Brain microvascular endothelial cell (primary cell): ENCODE data around the gene PARVB.

Experiments
- DNase-seq: peaks from one replicate; pipeline ENCODE4 v3.0.0-alpha.2; 2020
- H3K27ac ChIP-seq: fragments of 250-450 bp; sonication (Bioruptor Pico); 2 replicates; pipeline ENCODE4 v1.5.1; 2020; ENCODE audit warnings: mild to moderate bottlenecking, moderate library complexity
- H3K27me3 ChIP-seq: fragments of 250-450 bp; sonication (Bioruptor Pico); replicated peaks from 2 replicates; pipeline ENCODE4 v1.5.1; 2020; ENCODE audit warnings: mild to moderate bottlenecking
- H3K36me3 ChIP-seq: fragments of 250-450 bp; sonication (Bioruptor Pico); replicated peaks from 2 replicates; pipeline ENCODE4 v1.5.1; 2020; ENCODE audit warnings: mild to moderate bottlenecking
- H3K4me3 ChIP-seq: 2 replicates; pipeline ENCODE4 v1.5.1; 2011; ENCODE audit warnings: low read depth, mild to moderate bottlenecking, control low read depth, low read length, moderate library complexity
- CTCF ChIP-seq: IDR thresholded peaks from 2 replicates; pipeline ENCODE4 v1.5.1; 2011; ENCODE audit warnings: low read depth, mild to moderate bottlenecking, moderate library complexity, low read length, control low read depth, inconsistent platforms; ENCODE audit errors: missing control alignments
- in situ Hi-C: cut with HindIII; loops from 2 replicates; pipeline ENCODE4 v1.10.0; 2017; ENCODE audit warnings: low sequenced_read_pairs, low pct_ligation_motif_present

The PARVB gene

DNA sequence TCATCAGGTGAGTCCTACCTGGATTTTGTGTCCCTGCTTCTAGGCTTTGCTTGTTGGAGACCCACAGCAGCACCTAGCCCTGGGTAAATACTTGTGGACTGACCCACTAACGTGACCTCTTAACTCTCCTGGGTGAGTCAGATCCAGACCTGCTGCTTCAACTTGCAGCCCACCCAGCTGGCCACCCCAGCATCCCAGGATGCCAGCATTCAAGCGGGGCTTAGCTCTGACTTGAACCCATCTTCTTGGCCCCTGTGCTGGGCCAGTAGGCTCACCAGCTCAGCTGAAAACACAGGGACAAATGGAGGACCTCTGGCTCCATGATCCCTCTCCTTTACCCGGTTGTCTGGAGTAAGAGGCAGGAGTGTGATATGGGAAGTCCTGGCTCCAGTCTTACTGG is 190.1 kb downstream of the PARVB start:
- Histone ChIP-seq H3K4me3 (no peak overlapping the region), H3K27me3 (no peaks in the 10 kb centered on the region), H3K36me3 (no peaks in the 10 kb centered on the region), H3K27ac (no peak overlapping the region)
- DNase-seq, result no peak
- in situ Hi-C loops, result no loop called here
- no peak for TF ChIP-seq CTCF

DNA sequence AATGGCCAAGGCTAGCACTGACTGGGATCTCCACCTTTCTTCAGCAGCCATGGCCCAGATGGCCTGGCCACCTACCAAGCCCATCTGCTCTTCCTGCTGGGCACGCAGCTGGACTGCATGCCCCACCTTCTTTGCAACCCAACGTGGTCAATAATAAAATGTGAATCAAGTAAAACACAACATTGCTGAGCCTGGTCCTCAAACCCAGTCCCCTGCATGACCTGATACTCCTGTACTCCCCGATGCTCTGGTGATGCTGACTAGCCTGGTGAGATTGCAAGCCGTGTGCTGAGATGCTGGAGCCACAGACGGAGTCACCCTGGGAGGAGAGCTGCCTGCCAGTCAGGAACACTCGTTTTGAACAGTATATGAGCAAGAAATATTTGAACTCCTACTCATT is 190.7 kb downstream of the PARVB start:
- Histone ChIP-seq H3K27me3 (no peaks in the 10 kb centered on the region), H3K36me3 (no peaks in the 10 kb centered on the region), H3K4me3 (no peak overlapping the region), H3K27ac (no peak overlapping the region)
- DNase-seq, result no peak
- no peak for TF ChIP-seq CTCF
- in situ Hi-C loops, result no loop called here

GRCh38 chr22:44215287-44215686 is 191.2 kb downstream of the PARVB start:
- H3K27me3 ChIP-seq, result no peaks in the 10 kb centered on the region
- H3K4me3 ChIP-seq, result no peak overlapping the region
- no peaks in the 10 kb centered on the region for H3K36me3 ChIP-seq
- no peak overlapping the region for H3K27ac ChIP-seq
- in situ Hi-C loops, result no loop called here
- TF ChIP-seq CTCF, result no peak
- DNase-seq, result no peak

GRCh38 chr22:44217346-44217745 is 193.2 kb downstream of the PARVB start:
- no peak for DNase-seq
- no peaks in the 10 kb centered on the region for H3K36me3 ChIP-seq
- in situ Hi-C loops, result no loop called here
- H3K27ac ChIP-seq, result no peak overlapping the region
- no peak overlapping the region for H3K4me3 ChIP-seq
- TF ChIP-seq CTCF, result no peak
- no peaks in the 10 kb centered on the region for H3K27me3 ChIP-seq

DNA sequence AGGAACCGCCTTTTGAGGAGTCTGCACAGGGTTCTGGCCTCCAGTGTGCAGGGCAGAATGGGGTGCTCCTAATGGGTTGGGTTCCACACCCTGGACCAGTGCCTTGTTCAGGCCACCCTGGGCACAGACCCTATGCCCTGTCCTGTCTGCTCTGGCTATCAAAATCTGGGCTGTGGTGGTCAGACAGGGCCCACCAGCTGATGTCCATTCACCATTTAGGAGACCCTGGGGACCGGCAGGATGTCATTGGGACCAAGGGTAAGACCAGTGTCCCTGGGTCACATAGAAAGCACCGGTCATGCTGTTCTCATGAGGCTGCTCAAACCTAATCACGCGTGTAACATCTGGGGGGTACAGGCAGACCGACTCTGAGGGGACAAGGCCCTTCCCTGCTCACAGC is 194.0 kb downstream of the PARVB start:
- Histone ChIP-seq H3K36me3 (no peaks in the 10 kb centered on the region), H3K27me3 (no peaks in the 10 kb centered on the region), H3K27ac (no peak overlapping the region), H3K4me3 (no peak overlapping the region)
- in situ Hi-C loops, result no loop called here
- no peak for TF ChIP-seq CTCF
- DNase-seq, result no peak

GRCh38 chr22:44219101-44219870 is 195.2 kb downstream of the PARVB start:
- Histone ChIP-seq H3K36me3 (no peaks in the 10 kb centered on the region), H3K27ac (no peak overlapping the region), H3K4me3 (no peak overlapping the region), H3K27me3 (peaks cover 5% of the 10 kb centered on the region)
- no peak for DNase-seq
- TF ChIP-seq CTCF, result no peak
- in situ Hi-C loops, result no loop called here
